Tibial artery (tissue), 4 donors: Measurements from ENCODE around the gene PTH1R.

Source experiments
- DNase-seq, 2 donors: peaks; one replicate each; pipeline ENCODE4 v3.0.0-alpha.2; 2019
- H3K27ac ChIP-seq, 2 donors: fragments of 200-600 bp; sonication (generic) in 1 of 2; 1 replicate in 1 of 2; 2 replicates in 1 of 2; pipeline ENCODE4 v1.5.1; 2018 to 2019; ENCODE audit warnings: mild to moderate bottlenecking in 1 of 2
- H3K27me3 ChIP-seq, 2 donors: fragments of 200-600 bp; sonication (generic) in 1 of 2; one replicate each; pipeline versions ENCODE4 v1.5.1 to v1.6.0; 2016 to 2019
- H3K36me3 ChIP-seq, 3 donors: fragments of 200-600 bp; sonication (generic) in 2 of 3; one replicate each; pipeline ENCODE4 v1.5.1; 2016 to 2019; ENCODE audit warnings: mild to moderate bottlenecking in 2 of 3
- H3K4me1 ChIP-seq, 4 donors: fragments of 200-600 bp; sonication (generic) in 2 of 4; 1 replicate in 3 of 4; 2 replicates in 1 of 4; pipeline ENCODE4 v1.5.1; 2016 to 2019
- H3K4me3 ChIP-seq, 2 donors: fragments of 200-600 bp; sonication (generic) in 1 of 2; 1 replicate in 1 of 2; 2 replicates in 1 of 2; pipeline ENCODE4 v1.5.1; 2018 to 2019; ENCODE audit warnings: mild to moderate bottlenecking in 2 of 2
- H3K9me3 ChIP-seq, 3 donors: fragments of 200-600 bp; sonication (generic) in 1 of 3; one replicate each; pipeline ENCODE4 v1.5.1; 2016 to 2019
- intact Hi-C: fragments of 100-400 bp; cut with DNase I; formaldehyde crosslinking; loops from one replicate; pipeline ENCODE4 v1.15.0; 2023; ENCODE audit warnings: low total_unique reads
- TF ChIP-seq, protein P1 (sequence below), 2 experiments: fragments of 200-600 bp in 1 of 2; fragments of 450-650 bp in 1 of 2; IDR thresholded peaks; one replicate each; pipeline ENCODE4 v1.5.1; 2017 to 2019; ENCODE audit warnings: antibody characterized with exemption in 2 of 2, mild to moderate bottlenecking in 1 of 2, moderate library complexity in 1 of 2

Gene PTH1R

DNA sequence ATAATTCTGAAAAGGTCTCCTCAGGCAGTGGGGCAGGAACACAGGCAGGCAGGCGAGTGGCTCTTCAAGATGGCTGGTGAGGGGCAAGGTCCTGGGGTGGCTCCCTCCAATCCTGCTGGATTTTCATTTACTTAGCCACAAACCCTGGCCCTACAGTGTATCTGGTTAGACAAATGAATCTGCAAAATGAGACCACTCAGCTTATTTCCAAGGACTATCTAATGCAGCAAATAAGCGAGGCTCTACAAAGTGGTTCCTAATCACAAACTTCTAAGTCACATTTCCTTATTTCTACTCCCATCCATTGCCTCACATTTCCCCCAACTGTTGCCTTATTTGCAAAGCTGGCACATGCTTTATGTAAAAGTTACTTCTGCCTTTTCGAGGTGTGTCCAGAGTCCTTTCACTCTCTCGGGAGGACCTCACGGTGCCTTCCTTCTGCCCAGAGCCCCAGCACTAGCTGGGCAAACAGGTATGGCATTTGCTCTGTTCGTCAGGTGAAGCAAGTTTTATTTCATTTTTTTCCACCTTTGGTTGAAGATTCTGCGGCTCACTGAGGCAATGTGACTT, 58.6 kb downstream of the PTH1R start:
- Histone ChIP-seq H3K27ac (peak overlapping the region; percentile 80 to 85), H3K9me3 (no peaks in the 10 kb centered on the region), H3K4me1 (peaks cover 6 to 64% (median 59%) of the 10 kb centered on the region in 4 donors), H3K36me3 (peaks cover 6 to 46% (median 24%) of the 10 kb centered on the region in 3 donors), H3K4me3 (no peak overlapping the region), H3K27me3 (no peaks in the 10 kb centered on the region)
- DNase-seq: peak; percentile 15 to 42
- TF ChIP-seq, protein P1, sequence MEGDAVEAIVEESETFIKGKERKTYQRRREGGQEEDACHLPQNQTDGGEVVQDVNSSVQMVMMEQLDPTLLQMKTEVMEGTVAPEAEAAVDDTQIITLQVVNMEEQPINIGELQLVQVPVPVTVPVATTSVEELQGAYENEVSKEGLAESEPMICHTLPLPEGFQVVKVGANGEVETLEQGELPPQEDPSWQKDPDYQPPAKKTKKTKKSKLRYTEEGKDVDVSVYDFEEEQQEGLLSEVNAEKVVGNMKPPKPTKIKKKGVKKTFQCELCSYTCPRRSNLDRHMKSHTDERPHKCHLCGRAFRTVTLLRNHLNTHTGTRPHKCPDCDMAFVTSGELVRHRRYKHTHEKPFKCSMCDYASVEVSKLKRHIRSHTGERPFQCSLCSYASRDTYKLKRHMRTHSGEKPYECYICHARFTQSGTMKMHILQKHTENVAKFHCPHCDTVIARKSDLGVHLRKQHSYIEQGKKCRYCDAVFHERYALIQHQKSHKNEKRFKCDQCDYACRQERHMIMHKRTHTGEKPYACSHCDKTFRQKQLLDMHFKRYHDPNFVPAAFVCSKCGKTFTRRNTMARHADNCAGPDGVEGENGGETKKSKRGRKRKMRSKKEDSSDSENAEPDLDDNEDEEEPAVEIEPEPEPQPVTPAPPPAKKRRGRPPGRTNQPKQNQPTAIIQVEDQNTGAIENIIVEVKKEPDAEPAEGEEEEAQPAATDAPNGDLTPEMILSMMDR (IDR thresholded peaks at IDR 0.05): no peak
- intact Hi-C loops: loop anchor here (2.0 kb wide), 1 partner anchor 41 kb away; the partner anchor contains the start of gene CCDC12

DNA sequence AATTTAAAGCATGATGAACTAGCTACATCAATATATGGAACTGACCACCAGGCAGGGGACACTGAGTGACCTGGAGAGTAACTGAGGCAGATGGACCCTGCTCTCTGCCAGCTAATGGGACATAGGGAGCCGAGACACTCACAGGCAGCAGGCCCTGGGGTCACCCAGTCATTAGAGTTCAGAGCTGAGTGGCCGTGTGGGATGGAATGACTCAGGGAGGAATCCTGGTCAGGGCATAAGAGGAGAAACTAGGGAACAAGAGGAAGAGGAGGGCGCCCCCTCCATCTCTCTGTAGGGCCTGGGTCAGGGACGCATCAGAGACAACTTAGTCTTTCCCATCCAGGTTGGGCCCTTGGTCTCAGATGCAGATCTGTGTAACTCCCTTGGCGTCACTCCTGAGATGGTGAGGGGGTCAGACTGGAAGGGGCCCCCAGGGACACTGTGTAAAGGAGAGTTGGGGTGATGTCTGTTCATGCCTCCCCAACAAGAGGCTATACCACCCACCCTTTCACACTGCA, 59.3 kb downstream of the PTH1R start:
- TF ChIP-seq, protein P1 (IDR thresholded peaks at IDR 0.05): no peak
- peak; percentile 17 to 66 for DNase-seq
- no peak overlapping the region for H3K4me3 ChIP-seq
- H3K27me3 ChIP-seq: no peaks in the 10 kb centered on the region
- peaks cover 6 to 56% (median 52%) of the 10 kb centered on the region in 4 donors for H3K4me1 ChIP-seq
- peaks cover 6 to 46% (median 24%) of the 10 kb centered on the region in 3 donors for H3K36me3 ChIP-seq
- peak overlapping the region; percentile 80 to 85 for H3K27ac ChIP-seq
- intact Hi-C loops: loop anchor here (2.0 kb wide), 1 partner anchor 40 kb away; the partner anchor contains the start of gene CCDC12
- H3K9me3 ChIP-seq: no peaks in the 10 kb centered on the region

DNA sequence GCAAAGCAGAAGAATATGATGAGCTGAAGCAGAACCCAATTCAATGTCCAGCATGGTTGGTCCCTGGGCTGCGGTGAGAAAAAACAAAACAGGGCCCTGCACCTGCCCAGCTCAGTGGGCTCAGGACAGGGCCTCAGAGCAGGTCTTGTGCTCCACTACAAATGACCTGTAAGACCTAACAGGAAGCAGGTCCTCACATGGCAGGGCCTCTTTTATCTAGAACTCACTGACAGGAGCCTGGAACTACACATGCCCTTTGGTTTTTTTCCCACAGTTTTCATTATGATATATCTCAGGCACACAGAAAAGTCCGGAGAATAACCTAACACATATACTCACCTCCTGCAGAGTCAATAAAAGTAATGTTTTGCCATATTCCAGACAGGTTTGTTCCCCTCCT, 60.6 kb downstream of the PTH1R start:
- intact Hi-C loops: no loop called here
- Histone ChIP-seq H3K36me3 (peaks cover 6 to 46% (median 24%) of the 10 kb centered on the region in 3 donors), H3K9me3 (no peaks in the 10 kb centered on the region), H3K27ac (peak overlapping the region in 1 of 2 donors; percentile 80), H3K27me3 (no peaks in the 10 kb centered on the region), H3K4me1 (peaks cover 6 to 46% (median 41%) of the 10 kb centered on the region in 4 donors), H3K4me3 (no peak overlapping the region)
- TF ChIP-seq, protein P1 (IDR thresholded peaks at IDR 0.05): no peak
- DNase-seq: no peak

DNA sequence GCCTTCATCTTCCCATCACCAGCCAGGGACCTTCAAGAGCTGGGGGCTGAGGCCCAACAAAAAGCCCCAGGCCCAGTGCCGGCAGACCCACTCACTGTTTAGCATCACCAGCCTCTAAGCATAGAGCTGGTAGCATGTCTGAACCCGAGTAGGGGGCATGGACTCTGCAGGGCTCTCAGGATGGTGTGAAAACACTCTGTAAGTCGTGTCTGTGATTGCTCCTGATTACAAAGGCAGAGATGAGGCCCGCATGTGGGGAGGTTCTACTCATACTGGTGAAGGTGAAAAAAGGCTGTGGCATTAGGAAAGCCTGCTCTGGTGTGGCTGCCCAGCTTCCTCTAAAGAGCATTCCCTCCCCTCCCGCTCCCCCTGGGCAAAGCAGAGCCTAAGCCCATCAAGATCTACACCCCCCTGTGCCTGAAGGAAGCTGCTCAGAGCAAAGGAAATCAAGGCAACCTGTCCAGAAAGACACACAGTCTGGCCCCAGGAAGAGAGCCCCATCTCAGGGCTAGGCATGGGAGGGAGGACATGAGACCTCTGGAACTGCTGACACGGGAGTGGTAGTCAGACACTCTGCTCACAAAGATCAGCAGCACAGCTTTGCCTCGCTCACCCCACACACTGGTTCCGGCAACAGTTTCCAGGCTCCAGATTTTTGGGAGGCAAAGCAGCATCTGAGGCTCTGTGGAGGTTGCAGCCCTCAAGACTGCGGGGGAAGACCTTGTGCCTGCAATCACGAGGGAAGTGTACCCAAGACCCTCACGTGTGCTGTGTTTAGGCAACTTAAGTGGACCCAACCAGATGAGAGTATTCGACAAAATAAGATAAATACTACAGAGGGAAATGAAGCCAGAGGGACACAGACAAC, 62.3 kb downstream of the PTH1R start:
- peaks cover 0 to 47% (median 34%) of the 10 kb centered on the region in 4 donors for H3K4me1 ChIP-seq
- H3K27ac ChIP-seq: peak overlapping the region in 1 of 2 donors; percentile 10
- TF ChIP-seq, protein P1 (IDR thresholded peaks at IDR 0.05): no peak
- no peaks in the 10 kb centered on the region for H3K9me3 ChIP-seq
- intact Hi-C loops: no loop called here
- no peak for DNase-seq
- no peak overlapping the region for H3K4me3 ChIP-seq
- peaks cover 6 to 46% (median 24%) of the 10 kb centered on the region in 3 donors for H3K36me3 ChIP-seq
- H3K27me3 ChIP-seq: no peaks in the 10 kb centered on the region

DNA sequence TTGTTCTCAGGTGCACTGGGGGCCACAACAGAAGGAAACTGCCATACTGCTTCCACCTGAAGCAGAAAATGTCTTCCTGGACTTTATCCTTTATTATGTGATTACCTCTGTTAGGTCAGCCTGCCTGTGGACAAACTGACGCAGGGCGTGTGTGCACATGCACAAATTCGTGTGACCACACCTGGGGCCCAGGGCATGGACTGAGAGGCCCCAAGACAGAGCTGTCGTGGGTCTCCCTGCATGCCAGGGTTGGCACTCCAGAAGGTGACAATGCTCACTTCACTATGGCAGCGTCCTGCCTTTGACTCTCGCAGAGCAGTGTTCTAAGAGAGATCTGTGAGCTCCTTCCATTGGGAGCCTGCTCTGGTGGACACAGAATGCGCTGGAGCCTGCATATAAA, 64.6 kb downstream of the PTH1R start:
- peaks cover 0 to 40% (median 20%) of the 10 kb centered on the region in 4 donors for H3K4me1 ChIP-seq
- peaks cover 6 to 40% (median 24%) of the 10 kb centered on the region in 3 donors for H3K36me3 ChIP-seq
- no peak overlapping the region for H3K27ac ChIP-seq
- no peaks in the 10 kb centered on the region for H3K27me3 ChIP-seq
- intact Hi-C loops: no loop called here
- H3K9me3 ChIP-seq: no peaks in the 10 kb centered on the region
- H3K4me3 ChIP-seq: no peak overlapping the region
- TF ChIP-seq, protein P1 (IDR thresholded peaks at IDR 0.05): no peak
- peak in 1 of 2 donors; percentile 29 for DNase-seq
